ENCODE results near the gene MOV10L1. TPM values are rescaled to one million over a fixed set of nuclear protein-coding genes. Genes with fewer than 3 reads are reported as not detected.

Gene MOV10L1
- total and polyA plus RNA-seq, 2 donors (not counting 3 experiments of a cell fraction or from before 2014, with no cell fraction given), result 27.6 to 37.6 TPM

GRCh38 chr22:50197000-50197800 lies 107.4 kb downstream of the MOV10L1 start:
- H3K4me3 ChIP-seq (replicated peaks in 1 of 3; ENCODE audit: insufficient read depth in 1 of 3, low read depth in 1 of 3, low read length in 3 of 3), result no peak overlapping the region
- H3K36me3 ChIP-seq (ENCODE audit: control insufficient read depth in 2 of 2, extremely low read depth in 1 of 2, insufficient read depth in 2 of 2, low read length in 2 of 2), result peaks cover 4 to 18% of the 10 kb centered on the region in 2 experiments
- H4K20me1 ChIP-seq (replicated peaks; ENCODE audit: control insufficient read depth, extremely low read depth, insufficient read depth, low read length), result no peaks in the 10 kb centered on the region
- DNase-seq (ENCODE audit: low read depth, low spot score) (no peak), FAIRE-seq (no peak)
- H3K27ac ChIP-seq (ENCODE audit: insufficient read depth, low read depth, low read length), result no peak overlapping the region
- H3K9me3 ChIP-seq (replicated peaks; ENCODE audit: control insufficient read depth, insufficient read depth, low read length), result no peaks in the 10 kb centered on the region
- CTCF ChIA-PET, result interaction anchor here (1.4 kb wide), 1 partner anchor 10 kb away, joined by 3 read pairs; no protein-coding TSS in a partner anchor
- H3K4me1 ChIP-seq (ENCODE audit: control insufficient read depth, extremely low read depth, insufficient read depth, low read length), result peaks cover 16% of the 10 kb centered on the region
- no TSS peak for BruUV-seq (replicated peaks)
- no peaks in the 10 kb centered on the region for H3K9me1 ChIP-seq (replicated peaks; ENCODE audit: control insufficient read depth, extremely low read depth, insufficient read depth, low read length)
- peaks cover 28% of the 10 kb centered on the region for H3K79me2 ChIP-seq (ENCODE audit: control insufficient read depth, insufficient read depth, low read length)
- POLR2A ChIA-PET, result no interaction called here
- TF ChIP-seq MYC (IDR thresholded peaks at IDR 0.05; ENCODE audit: low read depth, low read length), result no peak
- H2AFZ ChIP-seq (ENCODE audit: low read depth, low read length), result no peak overlapping the region
- dilution Hi-C loops (cut with MboI; ENCODE audit: extremely low pct_ligation_motif_present, low sequenced_read_pairs), result no loop called here
- H3K9ac ChIP-seq (replicated peaks; ENCODE audit: extremely low read depth, insufficient read depth, low read length), result no peak overlapping the region
- no peak overlapping the region for H3K4me2 ChIP-seq (ENCODE audit: insufficient read depth, low read length)
- H3K27me3 ChIP-seq (ENCODE audit: control insufficient read depth in 2 of 2, insufficient read depth in 2 of 2, low read length in 2 of 2), result no peaks in the 10 kb centered on the region
- intact Hi-C loops (cut with micrococcal nuclease), result no loop called here

- Histone ChIP-seq H3K9ac (replicated peaks; ENCODE audit: extremely low read depth, insufficient read depth, low read length) (no peak overlapping the region), H3K9me1 (replicated peaks; ENCODE audit: control insufficient read depth, extremely low read depth, insufficient read depth, low read length) (no peaks in the 10 kb centered on the region), H3K4me1 (ENCODE audit: control insufficient read depth, extremely low read depth, insufficient read depth, low read length) (peaks cover 18% of the 10 kb centered on the region), H3K4me3 (replicated peaks in 1 of 3; ENCODE audit: insufficient read depth in 1 of 3, low read depth in 1 of 3, low read length in 3 of 3) (no peak overlapping the region), H3K27me3 (ENCODE audit: control insufficient read depth in 2 of 2, insufficient read depth in 2 of 2, low read length in 2 of 2) (no peaks in the 10 kb centered on the region), H3K4me2 (ENCODE audit: insufficient read depth, low read length) (no peak overlapping the region), H3K27ac (ENCODE audit: insufficient read depth, low read depth, low read length) (no peak overlapping the region), H2AFZ (ENCODE audit: low read depth, low read length) (no peak overlapping the region), H4K20me1 (replicated peaks; ENCODE audit: control insufficient read depth, extremely low read depth, insufficient read depth, low read length) (no peaks in the 10 kb centered on the region), H3K36me3 (ENCODE audit: control insufficient read depth in 2 of 2, extremely low read depth in 1 of 2, insufficient read depth in 2 of 2, low read length in 2 of 2) (peaks cover 4 to 18% of the 10 kb centered on the region in 2 experiments), H3K9me3 (replicated peaks; ENCODE audit: control insufficient read depth, insufficient read depth, low read length) (no peaks in the 10 kb centered on the region), H3K79me2 (ENCODE audit: control insufficient read depth, insufficient read depth, low read length) (peaks cover 26% of the 10 kb centered on the region)
- FAIRE-seq (no peak), DNase-seq (ENCODE audit: low read depth, low spot score) (no peak)
- TF ChIP-seq MAX (IDR thresholded peaks at IDR 0.05; ENCODE audit: insufficient read depth, insufficient read length), result no peak
- TF ChIP-seq JUN (IDR thresholded peaks at IDR 0.05; ENCODE audit: borderline replicate concordance, insufficient read depth, insufficient read length, low read depth), result no peak
- TF ChIP-seq POLR2AphosphoS5 (IDR thresholded peaks at IDR 0.05; ENCODE audit: insufficient read depth, low read depth, low read length), result no peak
- TF ChIP-seq MYC (IDR thresholded peaks at IDR 0.05; ENCODE audit: low read depth, low read length), result no peak
- TF ChIP-seq EZH2 (IDR thresholded peaks at IDR 0.05; ENCODE audit: borderline replicate concordance, low read depth, low read length, severe bottlenecking), result no peak
- no peak for TF ChIP-seq POLR2A (IDR thresholded peaks at IDR 0.05; ENCODE audit: low read depth, low read length)
- TF ChIP-seq FOS (IDR thresholded peaks at IDR 0.05; ENCODE audit: borderline replicate concordance, insufficient read depth, low read length), result no peak
- no peak for TF ChIP-seq CTCF (IDR thresholded peaks at IDR 0.05; ENCODE audit: extremely low read depth in 1 of 2, insufficient read depth in 1 of 2, low read depth in 1 of 2, low read length in 2 of 2)
- no peak for TF ChIP-seq GATA2 (IDR thresholded peaks at IDR 0.05; ENCODE audit: insufficient read depth, insufficient read length, low read depth, low read length)
- ChIA-PET CTCF (no interaction called here), POLR2A (no interaction called here)
- intact Hi-C loops (cut with micrococcal nuclease), result no loop called here
- dilution Hi-C loops (cut with MboI; ENCODE audit: extremely low pct_ligation_motif_present, low sequenced_read_pairs), result no loop called here
- BruUV-seq (replicated peaks), result no TSS peak
These were observed 108.2 kb downstream of the MOV10L1 start for GRCh38 chr22:50197856-50198623.

All from endothelial cell of umbilical vein (primary cell).